G401.6 (cell line): Measurements from ENCODE around the gene SPAAR.
"Not testable (repeated sequence)": the region's sequence is repeated elsewhere in the genome, so short reads cannot be mapped to it uniquely, and the experiment has no call there.

Experiments used
- FAIRE-seq: peaks from 2 replicates; lab custom pipeline; 2012; peaks lifted over from hg19 to GRCh38; lab: Jason Lieb, UNC

SPAAR gene

GRCh38 chr9:35909274-35909673, at the start of gene SPAAR:
TSS of gene SPAAR (plus strand) at chr9:35909490. CDS start at chr9:35910464, 974 bp downstream.
- no peak for FAIRE-seq

GRCh38 chr9:35859990-35860339, 49.3 kb upstream of the SPAAR start:
- FAIRE-seq, result no peak

GRCh38 chr9:35861161-35861897, 48.0 kb upstream of the SPAAR start:
- no peak for FAIRE-seq

- no peak for FAIRE-seq
Measured at GRCh38 chr9:35862328-35862727, 47.0 kb upstream of the SPAAR start.

- no peak for FAIRE-seq
Measured at GRCh38 chr9:35863583-35863982, 45.7 kb upstream of the SPAAR start.

GRCh38 chr9:35864695-35865255, 44.5 kb upstream of the SPAAR start:
- FAIRE-seq, result no peak

GRCh38 chr9:35867538-35867937, 41.8 kb upstream of the SPAAR start:
- FAIRE-seq, result no peak

GRCh38 chr9:35868933-35869332, 40.4 kb upstream of the SPAAR start:
- no peak for FAIRE-seq

GRCh38 chr9:35869621-35870216, 39.6 kb upstream of the SPAAR start:
- FAIRE-seq, result no peak

GRCh38 chr9:35870351-35870923, 38.9 kb upstream of the SPAAR start, which contains the start of gene OR13J1:
TSS of gene OR13J1 (minus strand) at chr9:35870401. CDS start at chr9:35870401, 0 bp downstream.
- no peak for FAIRE-seq

GRCh38 chr9:35871545-35871944, 37.7 kb upstream of the SPAAR start:
- FAIRE-seq, result no peak

- no peak for FAIRE-seq
Measured at GRCh38 chr9:35872505-35872904, 36.8 kb upstream of the SPAAR start.

GRCh38 chr9:35882263-35882848, 26.9 kb upstream of the SPAAR start:
- peak; percentile 94 for FAIRE-seq

GRCh38 chr9:35882996-35883395, 26.3 kb upstream of the SPAAR start:
- no peak for FAIRE-seq

GRCh38 chr9:35884908-35885307, 24.4 kb upstream of the SPAAR start:
- not testable (repeated sequence) for FAIRE-seq

GRCh38 chr9:35891646-35892045, 17.6 kb upstream of the SPAAR start:
- FAIRE-seq, result no peak

- no peak for FAIRE-seq
Measured at GRCh38 chr9:35892051-35892450, 17.2 kb upstream of the SPAAR start.

GRCh38 chr9:35896570-35896969, 12.7 kb upstream of the SPAAR start:
- no peak for FAIRE-seq

GRCh38 chr9:35897376-35898099, 11.8 kb upstream of the SPAAR start:
- not testable (repeated sequence) for FAIRE-seq

GRCh38 chr9:35898337-35898736, 11.0 kb upstream of the SPAAR start:
- no peak for FAIRE-seq

GRCh38 chr9:35899021-35899420, 10.3 kb upstream of the SPAAR start:
- FAIRE-seq, result no peak

GRCh38 chr9:35903049-35903448, 6.2 kb upstream of the SPAAR start:
- peak; percentile 91 for FAIRE-seq
